Dendritic cell treated with granulocyte-macrophage colony-stimulating factor and Interleukin-4, amounts not matched to agents 40 ng/mL and 50 ng/mL, for 4 days (primary cell): ENCODE results near the gene ADGRB3.

Experiments
- H3K27ac Mint-ChIP-seq: one replicate; pipeline ENCODE4 v1.8.0; 2022; ENCODE audit warnings: mild to moderate bottlenecking, mixed read lengths
- H3K27me3 Mint-ChIP-seq: one replicate; pipeline ENCODE4 v1.8.0; 2022; ENCODE audit warnings: mild to moderate bottlenecking, mixed read lengths
- H3K36me3 Mint-ChIP-seq: one replicate; pipeline ENCODE4 v1.8.0; 2022; ENCODE audit warnings: low read depth, mixed read lengths
- H3K4me1 Mint-ChIP-seq: one replicate; pipeline ENCODE4 v1.8.0; 2022; ENCODE audit warnings: low read depth, mixed read lengths
- H3K4me3 Mint-ChIP-seq: one replicate; pipeline ENCODE4 v1.8.0; 2022; ENCODE audit warnings: mild to moderate bottlenecking, moderate library complexity, mixed read lengths
- H3K9me3 Mint-ChIP-seq: one replicate; pipeline ENCODE4 v1.8.0; 2022; ENCODE audit warnings: mixed read lengths
- intact Hi-C: fragments of 100-400 bp; cut with micrococcal nuclease; formaldehyde crosslinking; loops from one replicate; pipeline ENCODE4 v1.15.0; 2022

Gene ADGRB3

GRCh38 chr6:69314001-69314400 lies 678.9 kb downstream of the ADGRB3 start:
- Mint-ChIP-seq H3K4me3 (no peak overlapping the region), H3K27ac (no peak overlapping the region), H3K4me1 (no peaks in the 10 kb centered on the region), H3K9me3 (no peaks in the 10 kb centered on the region), H3K27me3 (no peaks in the 10 kb centered on the region), H3K36me3 (no peaks in the 10 kb centered on the region)
- intact Hi-C loops, result no loop called here

GRCh38 chr6:69314531-69314930 lies 679.4 kb downstream of the ADGRB3 start:
- Mint-ChIP-seq H3K27me3 (no peaks in the 10 kb centered on the region), H3K27ac (no peak overlapping the region), H3K9me3 (no peaks in the 10 kb centered on the region), H3K36me3 (no peaks in the 10 kb centered on the region), H3K4me1 (no peaks in the 10 kb centered on the region), H3K4me3 (no peak overlapping the region)
- intact Hi-C loops, result no loop called here

- no peak overlapping the region for H3K27ac Mint-ChIP-seq
- H3K4me3 Mint-ChIP-seq, result no peak overlapping the region
- H3K36me3 Mint-ChIP-seq, result no peaks in the 10 kb centered on the region
- intact Hi-C loops, result no loop called here
- no peaks in the 10 kb centered on the region for H3K9me3 Mint-ChIP-seq
- H3K27me3 Mint-ChIP-seq, result no peaks in the 10 kb centered on the region
- no peaks in the 10 kb centered on the region for H3K4me1 Mint-ChIP-seq
These were observed 696.8 kb downstream of the ADGRB3 start for GRCh38 chr6:69331886-69332285.

- Mint-ChIP-seq H3K27me3 (no peaks in the 10 kb centered on the region), H3K9me3 (no peaks in the 10 kb centered on the region), H3K36me3 (no peaks in the 10 kb centered on the region), H3K27ac (no peak overlapping the region), H3K4me3 (no peak overlapping the region), H3K4me1 (no peaks in the 10 kb centered on the region)
- intact Hi-C loops, result no loop called here
These were observed 702.2 kb downstream of the ADGRB3 start for GRCh38 chr6:69337311-69337710.

- no peak overlapping the region for H3K4me3 Mint-ChIP-seq
- H3K27ac Mint-ChIP-seq, result no peak overlapping the region
- H3K36me3 Mint-ChIP-seq, result no peaks in the 10 kb centered on the region
- H3K4me1 Mint-ChIP-seq, result no peaks in the 10 kb centered on the region
- H3K9me3 Mint-ChIP-seq, result no peaks in the 10 kb centered on the region
- intact Hi-C loops, result no loop called here
- H3K27me3 Mint-ChIP-seq, result no peaks in the 10 kb centered on the region
These were observed 703.5 kb downstream of the ADGRB3 start for GRCh38 chr6:69338431-69339162.

GRCh38 chr6:69339163-69339550 lies 704.1 kb downstream of the ADGRB3 start:
- no peak overlapping the region for H3K4me3 Mint-ChIP-seq
- H3K9me3 Mint-ChIP-seq, result no peaks in the 10 kb centered on the region
- H3K27me3 Mint-ChIP-seq, result no peaks in the 10 kb centered on the region
- H3K36me3 Mint-ChIP-seq, result no peaks in the 10 kb centered on the region
- no peak overlapping the region for H3K27ac Mint-ChIP-seq
- no peaks in the 10 kb centered on the region for H3K4me1 Mint-ChIP-seq
- intact Hi-C loops, result no loop called here

GRCh38 chr6:69340196-69340595 lies 705.1 kb downstream of the ADGRB3 start:
- H3K9me3 Mint-ChIP-seq, result no peaks in the 10 kb centered on the region
- intact Hi-C loops, result no loop called here
- no peaks in the 10 kb centered on the region for H3K36me3 Mint-ChIP-seq
- H3K4me1 Mint-ChIP-seq, result no peaks in the 10 kb centered on the region
- H3K27me3 Mint-ChIP-seq, result no peaks in the 10 kb centered on the region
- H3K27ac Mint-ChIP-seq, result no peak overlapping the region
- no peak overlapping the region for H3K4me3 Mint-ChIP-seq

- intact Hi-C loops, result no loop called here
These were observed 708.8 kb downstream of the ADGRB3 start for GRCh38 chr6:69343851-69344250.

GRCh38 chr6:69349771-69350170 lies 714.7 kb downstream of the ADGRB3 start:
- peaks cover 9% of the 10 kb centered on the region for H3K9me3 Mint-ChIP-seq
- H3K27ac Mint-ChIP-seq, result no peak overlapping the region
- H3K4me1 Mint-ChIP-seq, result no peaks in the 10 kb centered on the region
- H3K27me3 Mint-ChIP-seq, result no peaks in the 10 kb centered on the region
- intact Hi-C loops, result no loop called here
- no peaks in the 10 kb centered on the region for H3K36me3 Mint-ChIP-seq
- no peak overlapping the region for H3K4me3 Mint-ChIP-seq

More at GRCh38 chr6:69343851-69344250, 708.8 kb downstream of the ADGRB3 start:
- no peaks in the 10 kb centered on the region for H3K27me3 Mint-ChIP-seq
- no peak overlapping the region for H3K27ac Mint-ChIP-seq
- peaks cover 9% of the 10 kb centered on the region for H3K9me3 Mint-ChIP-seq
- no peak overlapping the region for H3K4me3 Mint-ChIP-seq
- H3K4me1 Mint-ChIP-seq, result no peaks in the 10 kb centered on the region
- no peaks in the 10 kb centered on the region for H3K36me3 Mint-ChIP-seq

GRCh38 chr6:69362209-69362608 lies 727.1 kb downstream of the ADGRB3 start:
- no peak overlapping the region for H3K27ac Mint-ChIP-seq
- H3K4me1 Mint-ChIP-seq, result no peaks in the 10 kb centered on the region
- no peaks in the 10 kb centered on the region for H3K9me3 Mint-ChIP-seq
- H3K4me3 Mint-ChIP-seq, result no peak overlapping the region
- H3K36me3 Mint-ChIP-seq, result no peaks in the 10 kb centered on the region
- no peaks in the 10 kb centered on the region for H3K27me3 Mint-ChIP-seq
- intact Hi-C loops, result no loop called here

- Mint-ChIP-seq H3K4me3 (no peak overlapping the region), H3K36me3 (no peaks in the 10 kb centered on the region), H3K9me3 (no peaks in the 10 kb centered on the region), H3K4me1 (no peaks in the 10 kb centered on the region), H3K27ac (no peak overlapping the region), H3K27me3 (no peaks in the 10 kb centered on the region)
- intact Hi-C loops, result no loop called here
These were observed 731.7 kb downstream of the ADGRB3 start for GRCh38 chr6:69366831-69367230.

- Mint-ChIP-seq H3K4me3 (no peak overlapping the region), H3K4me1 (no peaks in the 10 kb centered on the region), H3K9me3 (no peaks in the 10 kb centered on the region), H3K27ac (no peak overlapping the region), H3K36me3 (no peaks in the 10 kb centered on the region), H3K27me3 (no peaks in the 10 kb centered on the region)
- intact Hi-C loops, result no loop called here
These were observed 733.5 kb downstream of the ADGRB3 start for GRCh38 chr6:69368613-69369012.

- Mint-ChIP-seq H3K9me3 (no peaks in the 10 kb centered on the region), H3K4me1 (no peaks in the 10 kb centered on the region), H3K4me3 (no peak overlapping the region), H3K36me3 (no peaks in the 10 kb centered on the region), H3K27me3 (no peaks in the 10 kb centered on the region), H3K27ac (no peak overlapping the region)
- intact Hi-C loops, result no loop called here
These were observed 735.7 kb downstream of the ADGRB3 start for GRCh38 chr6:69370763-69371162.

GRCh38 chr6:69378326-69378725 lies 743.2 kb downstream of the ADGRB3 start:
- Mint-ChIP-seq H3K27ac (no peak overlapping the region), H3K27me3 (no peaks in the 10 kb centered on the region), H3K9me3 (no peaks in the 10 kb centered on the region), H3K4me1 (no peaks in the 10 kb centered on the region), H3K4me3 (no peak overlapping the region), H3K36me3 (no peaks in the 10 kb centered on the region)
- intact Hi-C loops, result no loop called here

GRCh38 chr6:69379518-69379917 lies 744.4 kb downstream of the ADGRB3 start:
- H3K4me3 Mint-ChIP-seq, result no peak overlapping the region
- H3K27ac Mint-ChIP-seq, result no peak overlapping the region
- no peaks in the 10 kb centered on the region for H3K27me3 Mint-ChIP-seq
- H3K36me3 Mint-ChIP-seq, result no peaks in the 10 kb centered on the region
- intact Hi-C loops, result no loop called here
- no peaks in the 10 kb centered on the region for H3K9me3 Mint-ChIP-seq
- no peaks in the 10 kb centered on the region for H3K4me1 Mint-ChIP-seq
